Transverse colon (tissue), 4 donors: ENCODE measurements around the gene BRIP1.

Experiments used
- EP300 ChIP-seq: sonication (generic); formaldehyde crosslinking; IDR thresholded peaks from one replicate; pipeline ENCODE4 v1.6.1; 2017; ENCODE audit warnings: antibody characterized with exemption, low read depth
- POLR2AphosphoS5 ChIP-seq, 3 donors: sonication (generic); formaldehyde crosslinking; IDR thresholded peaks; one replicate each; pipeline ENCODE4 v1.6.1; 2016; ENCODE audit warnings: antibody characterized with exemption in 3 of 3
- TF ChIP-seq, protein P1 (sequence below), 5 experiments: fragments of 200-600 bp in 3 of 5; fragments of 450-650 bp in 2 of 5; sonication (generic) in 3 of 5; IDR thresholded peaks; 1 replicate in 2 of 5; 2 replicates in 3 of 5; pipeline ENCODE4 v1.5.1; 2016 to 2017; ENCODE audit warnings: antibody characterized with exemption in 5 of 5, inconsistent platforms in 3 of 5, mild to moderate bottlenecking in 2 of 5, moderate library complexity in 1 of 5

DNA sequence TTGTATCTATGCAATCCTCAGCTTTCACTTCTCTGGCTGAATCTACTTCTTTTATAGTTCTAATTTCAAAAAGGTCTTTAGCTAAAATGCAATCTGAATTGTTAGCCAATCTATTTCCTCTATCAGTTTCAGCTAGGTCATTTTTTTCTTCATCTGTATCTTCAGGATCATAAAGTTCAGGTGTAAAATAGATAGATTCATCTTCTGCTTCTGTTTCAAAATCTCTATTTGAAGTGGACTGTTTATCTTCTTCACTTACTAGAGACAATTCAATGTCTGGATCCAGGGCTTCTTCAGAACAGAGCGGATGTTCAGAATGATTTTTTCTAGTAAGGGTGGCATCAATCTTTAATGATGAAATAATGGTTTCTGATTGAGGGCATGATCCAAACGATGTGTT is 179.9 kb downstream of the BRIP1 start:
- TF ChIP-seq, protein P1, sequence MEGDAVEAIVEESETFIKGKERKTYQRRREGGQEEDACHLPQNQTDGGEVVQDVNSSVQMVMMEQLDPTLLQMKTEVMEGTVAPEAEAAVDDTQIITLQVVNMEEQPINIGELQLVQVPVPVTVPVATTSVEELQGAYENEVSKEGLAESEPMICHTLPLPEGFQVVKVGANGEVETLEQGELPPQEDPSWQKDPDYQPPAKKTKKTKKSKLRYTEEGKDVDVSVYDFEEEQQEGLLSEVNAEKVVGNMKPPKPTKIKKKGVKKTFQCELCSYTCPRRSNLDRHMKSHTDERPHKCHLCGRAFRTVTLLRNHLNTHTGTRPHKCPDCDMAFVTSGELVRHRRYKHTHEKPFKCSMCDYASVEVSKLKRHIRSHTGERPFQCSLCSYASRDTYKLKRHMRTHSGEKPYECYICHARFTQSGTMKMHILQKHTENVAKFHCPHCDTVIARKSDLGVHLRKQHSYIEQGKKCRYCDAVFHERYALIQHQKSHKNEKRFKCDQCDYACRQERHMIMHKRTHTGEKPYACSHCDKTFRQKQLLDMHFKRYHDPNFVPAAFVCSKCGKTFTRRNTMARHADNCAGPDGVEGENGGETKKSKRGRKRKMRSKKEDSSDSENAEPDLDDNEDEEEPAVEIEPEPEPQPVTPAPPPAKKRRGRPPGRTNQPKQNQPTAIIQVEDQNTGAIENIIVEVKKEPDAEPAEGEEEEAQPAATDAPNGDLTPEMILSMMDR (IDR thresholded peaks at IDR 0.05): no peak
- no peak for TF ChIP-seq EP300
- TF ChIP-seq POLR2AphosphoS5 (IDR thresholded peaks at IDR 0.05): no peak
